ENCODE results near the gene UMODL1. TPM values are rescaled to one million over a fixed set of nuclear protein-coding genes. Genes with fewer than 3 reads are reported as not detected.

Gene UMODL1
- total and polyA plus RNA-seq, 2 experiments from 2014 or later, result not detected

- Histone ChIP-seq H3K9me3 (ENCODE audit: low read depth) (no peaks in the 10 kb centered on the region), H3K4me3 (no peak overlapping the region), H3K27ac (no peak overlapping the region), H3K27me3 (no peaks in the 10 kb centered on the region), H3K4me1 (ENCODE audit: low read depth) (peaks cover 2% of the 10 kb centered on the region), H3K36me3 (no peaks in the 10 kb centered on the region)
- DNase-seq (ENCODE audit: low read depth in 1 of 2, low spot score in 1 of 2), result no peak
- no peak for TF ChIP-seq CTCF (IDR thresholded peaks at IDR 0.05; ENCODE audit: low read depth, low read length)
These were observed 40.3 kb downstream of the UMODL1 start for GRCh38 chr21:42111470-42111743.

- Histone ChIP-seq H3K4me1 (ENCODE audit: low read depth) (peaks cover 2% of the 10 kb centered on the region), H3K27me3 (no peaks in the 10 kb centered on the region), H3K36me3 (no peaks in the 10 kb centered on the region), H3K4me3 (no peak overlapping the region), H3K9me3 (ENCODE audit: low read depth) (no peaks in the 10 kb centered on the region), H3K27ac (no peak overlapping the region)
- DNase-seq (ENCODE audit: low read depth in 1 of 2, low spot score in 1 of 2), result no peak
- no peak for TF ChIP-seq CTCF (IDR thresholded peaks at IDR 0.05; ENCODE audit: low read depth, low read length)
These were observed 40.7 kb downstream of the UMODL1 start for GRCh38 chr21:42111811-42112210.

GRCh38 chr21:42112238-42112637 lies 41.1 kb downstream of the UMODL1 start:
- Histone ChIP-seq H3K27me3 (no peaks in the 10 kb centered on the region), H3K4me3 (no peak overlapping the region), H3K36me3 (no peaks in the 10 kb centered on the region), H3K27ac (no peak overlapping the region), H3K9me3 (ENCODE audit: low read depth) (no peaks in the 10 kb centered on the region), H3K4me1 (ENCODE audit: low read depth) (peaks cover 2% of the 10 kb centered on the region)
- TF ChIP-seq CTCF (IDR thresholded peaks at IDR 0.05; ENCODE audit: low read depth, low read length), result no peak
- no peak for DNase-seq (ENCODE audit: low read depth in 1 of 2, low spot score in 1 of 2)

GRCh38 chr21:42112857-42113256 lies 41.7 kb downstream of the UMODL1 start:
- no peak overlapping the region for H3K27ac ChIP-seq
- H3K9me3 ChIP-seq (ENCODE audit: low read depth), result no peaks in the 10 kb centered on the region
- no peak for TF ChIP-seq CTCF (IDR thresholded peaks at IDR 0.05; ENCODE audit: low read depth, low read length)
- peaks cover 2% of the 10 kb centered on the region for H3K4me1 ChIP-seq (ENCODE audit: low read depth)
- peak; percentile 69 to 70 for DNase-seq (ENCODE audit: low read depth in 1 of 2, low spot score in 1 of 2)
- H3K27me3 ChIP-seq, result no peaks in the 10 kb centered on the region
- no peaks in the 10 kb centered on the region for H3K36me3 ChIP-seq
- no peak overlapping the region for H3K4me3 ChIP-seq

- no peaks in the 10 kb centered on the region for H3K36me3 ChIP-seq
- no peak overlapping the region for H3K27ac ChIP-seq
- no peaks in the 10 kb centered on the region for H3K9me3 ChIP-seq (ENCODE audit: low read depth)
- peaks cover 2% of the 10 kb centered on the region for H3K4me1 ChIP-seq (ENCODE audit: low read depth)
- H3K4me3 ChIP-seq, result no peak overlapping the region
- TF ChIP-seq CTCF (IDR thresholded peaks at IDR 0.05; ENCODE audit: low read depth, low read length), result no peak
- no peak for DNase-seq (ENCODE audit: low read depth in 1 of 2, low spot score in 1 of 2)
- H3K27me3 ChIP-seq, result peaks cover 9% of the 10 kb centered on the region
These were observed 42.9 kb downstream of the UMODL1 start for GRCh38 chr21:42113926-42114409.

GRCh38 chr21:42114646-42115045 lies 43.5 kb downstream of the UMODL1 start:
- H3K27me3 ChIP-seq, result peaks cover 9% of the 10 kb centered on the region
- TF ChIP-seq CTCF (IDR thresholded peaks at IDR 0.05; ENCODE audit: low read depth, low read length), result no peak
- H3K4me3 ChIP-seq, result no peak overlapping the region
- peaks cover 2% of the 10 kb centered on the region for H3K4me1 ChIP-seq (ENCODE audit: low read depth)
- H3K9me3 ChIP-seq (ENCODE audit: low read depth), result no peaks in the 10 kb centered on the region
- DNase-seq (ENCODE audit: low read depth in 1 of 2, low spot score in 1 of 2), result no peak
- no peak overlapping the region for H3K27ac ChIP-seq
- H3K36me3 ChIP-seq, result no peaks in the 10 kb centered on the region

All from cardiac muscle cell (in vitro differentiated cells and primary cell).